Neural crest cell (in vitro differentiated cells): Measurements from ENCODE around the gene CTIF. TPM values are rescaled to one million over a fixed set of nuclear protein-coding genes. Genes with fewer than 3 reads are reported as not detected.
A peak's percentile ranks its signal among the peaks of the same experiment; 100 is the strongest.

Experiments
- DNase-seq: peaks from one replicate; pipeline ENCODE4 v3.0.0; 2021; ENCODE audit warnings: low read depth, mixed read lengths, low spot score
- H3K27ac Mint-ChIP-seq: one replicate; pipeline ENCODE4 v1.8.0; 2021; ENCODE audit warnings: mild to moderate bottlenecking, mixed read lengths; ENCODE audit not compliant: unreplicated experiment
- H3K27me3 Mint-ChIP-seq: 2 replicates; pipeline ENCODE4 v1.8.0; 2021; ENCODE audit warnings: low read depth, mild to moderate bottlenecking, mixed read lengths
- H3K36me3 Mint-ChIP-seq: 2 replicates; pipeline ENCODE4 v1.8.0; 2021; ENCODE audit warnings: low read depth, mild to moderate bottlenecking, mixed read lengths
- H3K4me1 Mint-ChIP-seq: 2 replicates; pipeline ENCODE4 v1.8.0; 2021; ENCODE audit warnings: mixed read lengths
- H3K4me3 Mint-ChIP-seq: one replicate; pipeline ENCODE4 v1.8.0; 2021; ENCODE audit warnings: mild to moderate bottlenecking, mixed read lengths
- H3K9me3 Mint-ChIP-seq: 2 replicates; pipeline ENCODE4 v1.8.0; 2021; ENCODE audit warnings: mixed read lengths
- CTCF ChIP-seq: fragments of 200-600 bp; sonication (generic); conservative IDR thresholded peaks from 2 replicates; pipeline ENCODE4 v1.5.0; 2021; ENCODE audit warnings: antibody characterized with exemption, mild to moderate bottlenecking
- total RNA-seq: library from RNA; stranded (reverse); gene quantifications from 2 replicates; pipeline ENCODE4 v1.2.1, GENCODE V29; 2021

CTIF gene
- total RNA-seq, 1 donor from 2014 or later = 52.6 TPM

- peaks cover 56% of the 10 kb centered on the region for H3K4me1 Mint-ChIP-seq
- DNase-seq = no peak
- no peaks in the 10 kb centered on the region for H3K27me3 Mint-ChIP-seq
- TF ChIP-seq CTCF = no peak
- no peak overlapping the region for H3K27ac Mint-ChIP-seq
- H3K36me3 Mint-ChIP-seq = peaks cover 3% of the 10 kb centered on the region
- H3K9me3 Mint-ChIP-seq = no peaks in the 10 kb centered on the region
- H3K4me3 Mint-ChIP-seq = no peak overlapping the region
These were observed 300.3 kb downstream of the CTIF start for GRCh38 chr18:48838921-48839818.

GRCh38 chr18:48839819-48840490 lies 301.1 kb downstream of the CTIF start:
- Mint-ChIP-seq H3K4me3 (peak overlapping the region; percentile 38), H3K36me3 (no peaks in the 10 kb centered on the region), H3K4me1 (peaks cover 55% of the 10 kb centered on the region), H3K9me3 (no peaks in the 10 kb centered on the region), H3K27ac (no peak overlapping the region), H3K27me3 (no peaks in the 10 kb centered on the region)
- no peak for DNase-seq
- TF ChIP-seq CTCF = no peak

- peak overlapping the region; percentile 27 for H3K27ac Mint-ChIP-seq
- no peaks in the 10 kb centered on the region for H3K36me3 Mint-ChIP-seq
- peaks cover 56% of the 10 kb centered on the region for H3K4me1 Mint-ChIP-seq
- H3K9me3 Mint-ChIP-seq = no peaks in the 10 kb centered on the region
- DNase-seq = no peak
- no peaks in the 10 kb centered on the region for H3K27me3 Mint-ChIP-seq
- no peak for TF ChIP-seq CTCF
- H3K4me3 Mint-ChIP-seq = peak overlapping the region; percentile 38
These were observed 301.7 kb downstream of the CTIF start for GRCh38 chr18:48840491-48840877.

- peak overlapping the region; percentile 70 for H3K4me3 Mint-ChIP-seq
- no peak for DNase-seq
- peaks cover 10% of the 10 kb centered on the region for H3K9me3 Mint-ChIP-seq
- H3K4me1 Mint-ChIP-seq = peaks cover 64% of the 10 kb centered on the region
- no peak for TF ChIP-seq CTCF
- H3K36me3 Mint-ChIP-seq = peaks cover 3% of the 10 kb centered on the region
- H3K27ac Mint-ChIP-seq = peak overlapping the region; percentile 87
- H3K27me3 Mint-ChIP-seq = no peaks in the 10 kb centered on the region
These were observed 302.8 kb downstream of the CTIF start for GRCh38 chr18:48841381-48842258.

GRCh38 chr18:48842259-48843061 lies 303.6 kb downstream of the CTIF start:
- no peaks in the 10 kb centered on the region for H3K27me3 Mint-ChIP-seq
- H3K36me3 Mint-ChIP-seq = peaks cover 5% of the 10 kb centered on the region
- no peak for TF ChIP-seq CTCF
- H3K9me3 Mint-ChIP-seq = peaks cover 11% of the 10 kb centered on the region
- H3K27ac Mint-ChIP-seq = peak overlapping the region; percentile 87
- peak overlapping the region; percentile 70 for H3K4me3 Mint-ChIP-seq
- DNase-seq = no peak
- peaks cover 64% of the 10 kb centered on the region for H3K4me1 Mint-ChIP-seq
